GM19328 (cell line): ENCODE data around the gene EXD3.
"Not testable (repeated sequence)": the region's sequence is repeated elsewhere in the genome, so short reads cannot be mapped to it uniquely, and the experiment has no call there.

ENCODE experiments used
- ATAC-seq: cut with Tn5 transposase; IDR thresholded peaks from one replicate; pipeline ENCODE4 v1.9.1; 2021; ENCODE audit warnings: mild to moderate bottlenecking, moderate library complexity; ENCODE audit not compliant: unreplicated experiment

EXD3 gene

GRCh38 chr9:137264067-137264466, 158.9 kb downstream of the EXD3 start:
- ATAC-seq, result no peak

GRCh38 chr9:137263506-137263905, 159.5 kb downstream of the EXD3 start:
- no peak for ATAC-seq

- ATAC-seq, result no peak
These were observed 160.1 kb downstream of the EXD3 start for GRCh38 chr9:137262909-137263285.

- ATAC-seq, result not testable (repeated sequence)
These were observed 160.6 kb downstream of the EXD3 start for GRCh38 chr9:137262173-137262908.
